PC-9 (cell line): Measurements from ENCODE around the gene FAM174B. TPM values are rescaled to one million over a fixed set of nuclear protein-coding genes. Genes with fewer than 3 reads are reported as not detected.

Experiments used
- BruUV-seq: library from RNA; stranded (reverse); fragments of 400-500 nt; replicated peaks from 2 replicates; lab custom pipeline; 2021; lab: Mats Ljungman, UMichigan
- CTCF ChIA-PET: fragments of 300-600 bp; sonication (Branson Sonifier 250); formaldehyde crosslinking; loops from one replicate; lab custom pipeline; 2022; ENCODE audit warnings: antibody characterized with exemption; lab: Charles Lee
- POLR2A ChIA-PET: fragments of 300-600 bp; sonication (Branson Sonifier 250); formaldehyde crosslinking; loops from one replicate; lab custom pipeline; 2022; ENCODE audit warnings: antibody characterized with exemption; ENCODE audit not compliant: unreplicated experiment; lab: Charles Lee
- DNase-seq, 2 experiments: peaks; one replicate each; pipeline versions ENCODE4 v3.0.0 to v3.0.0-alpha.2; 2015 to 2022; ENCODE audit warnings: mixed read lengths in 1 of 2
- H2AFZ ChIP-seq: fragments of 200-600 bp; sonication (generic); 2 replicates; pipeline ENCODE4 v1.8.1; 2017; ENCODE audit warnings: antibody characterized with exemption
- H3F3A ChIP-seq: fragments of 200-600 bp; sonication (generic); 2 replicates; pipeline ENCODE4 v1.8.1; 2017; ENCODE audit warnings: antibody characterized with exemption, mild to moderate bottlenecking, low read depth; ENCODE audit not compliant: insufficient read depth
- H3K27ac ChIP-seq: fragments of 200-600 bp; sonication (generic); 2 replicates; pipeline ENCODE4 v1.6.1; 2016; ENCODE audit warnings: mixed run types
- H3K27me3 ChIP-seq: fragments of 200-600 bp; sonication (generic); 2 replicates; pipeline ENCODE4 v1.6.1; 2016; ENCODE audit warnings: low read depth, mixed run types; ENCODE audit not compliant: insufficient read depth
- H3K36me3 ChIP-seq: fragments of 200-600 bp; sonication (generic); 2 replicates; pipeline ENCODE4 v1.6.1; 2016; ENCODE audit warnings: low read depth, mixed run types
- H3K4me1 ChIP-seq: fragments of 200-600 bp; sonication (generic); replicated peaks from 2 replicates; pipeline ENCODE4 v1.6.1; 2016; ENCODE audit warnings: mixed run types; ENCODE audit not compliant: insufficient read depth
- H3K4me2 ChIP-seq: fragments of 200-600 bp; sonication (generic); 2 replicates; pipeline ENCODE4 v1.6.1; 2017; ENCODE audit warnings: mixed run types
- H3K4me3 ChIP-seq: fragments of 200-600 bp; sonication (generic); 2 replicates; pipeline ENCODE4 v1.6.1; 2016; ENCODE audit warnings: mixed run types
- H3K79me2 ChIP-seq: fragments of 200-600 bp; sonication (generic); 2 replicates; pipeline ENCODE4 v1.6.1; 2017; ENCODE audit warnings: low read depth, mixed run types
- H3K9me2 ChIP-seq: fragments of 200-600 bp; sonication (generic); 2 replicates; pipeline ENCODE4 v1.8.1; 2017; ENCODE audit warnings: mild to moderate bottlenecking; ENCODE audit not compliant: insufficient read depth
- H3K9me3 ChIP-seq: fragments of 200-600 bp; sonication (generic); 2 replicates; pipeline ENCODE4 v1.8.1; 2016; ENCODE audit warnings: low read depth; ENCODE audit not compliant: insufficient read depth
- H4K20me1 ChIP-seq: fragments of 200-600 bp; sonication (generic); 2 replicates; pipeline ENCODE4 v1.8.1; 2017; ENCODE audit not compliant: insufficient read depth
- EZH2 ChIP-seq: fragments of 200-600 bp; sonication (generic); IDR thresholded peaks from 2 replicates; pipeline ENCODE4 v1.8.0; 2017; ENCODE audit warnings: antibody characterized with exemption, low read depth
- intact Hi-C: fragments of 100-400 bp; cut with micrococcal nuclease; formaldehyde crosslinking; loops from one replicate; pipeline ENCODE4 v1.10.0; 2022; ENCODE audit not compliant: unreplicated experiment
- total RNA-seq: library from RNA; stranded (reverse); gene quantifications from 2 replicates; pipeline ENCODE4 v1.2.3, GENCODE V29; 2021
- TF ChIP-seq, protein P1 (sequence below): fragments of 200-600 bp; sonication (generic); conservative IDR thresholded peaks from 2 replicates; pipeline ENCODE4 v1.6.1; 2017; ENCODE audit warnings: mixed run types, antibody characterized with exemption, mild to moderate bottlenecking, moderate library complexity

FAM174B gene
- total RNA-seq, 1 experiment from 2014 or later: 90.3 TPM

DNA sequence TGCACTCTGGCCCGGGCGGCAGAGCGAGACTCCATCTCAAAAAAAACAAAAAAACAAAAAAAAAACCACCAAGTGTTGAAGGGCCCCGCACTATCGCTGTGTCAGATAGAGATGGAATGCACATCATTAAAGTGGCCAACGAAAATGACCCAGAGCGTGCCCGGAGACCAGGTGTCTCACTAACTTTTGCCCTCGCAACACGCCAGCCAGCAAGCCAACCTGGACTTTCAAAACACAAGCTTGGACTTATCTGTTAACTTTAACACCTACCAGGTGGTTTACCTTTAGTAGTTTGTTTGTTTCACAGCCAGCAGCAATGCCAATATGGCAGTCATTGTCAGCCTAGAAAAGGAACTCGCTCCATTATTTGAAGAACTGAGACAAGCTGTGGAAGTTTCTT, 28.6 kb downstream of the FAM174B start:
- no TSS peak for BruUV-seq
- H3K27ac ChIP-seq: no peak overlapping the region
- H3K27me3 ChIP-seq: no peaks in the 10 kb centered on the region
- H3K36me3 ChIP-seq: peaks cover 25% of the 10 kb centered on the region
- peaks cover 10% of the 10 kb centered on the region for H3K4me1 ChIP-seq
- no peak overlapping the region for H2AFZ ChIP-seq
- TF ChIP-seq, protein P1, sequence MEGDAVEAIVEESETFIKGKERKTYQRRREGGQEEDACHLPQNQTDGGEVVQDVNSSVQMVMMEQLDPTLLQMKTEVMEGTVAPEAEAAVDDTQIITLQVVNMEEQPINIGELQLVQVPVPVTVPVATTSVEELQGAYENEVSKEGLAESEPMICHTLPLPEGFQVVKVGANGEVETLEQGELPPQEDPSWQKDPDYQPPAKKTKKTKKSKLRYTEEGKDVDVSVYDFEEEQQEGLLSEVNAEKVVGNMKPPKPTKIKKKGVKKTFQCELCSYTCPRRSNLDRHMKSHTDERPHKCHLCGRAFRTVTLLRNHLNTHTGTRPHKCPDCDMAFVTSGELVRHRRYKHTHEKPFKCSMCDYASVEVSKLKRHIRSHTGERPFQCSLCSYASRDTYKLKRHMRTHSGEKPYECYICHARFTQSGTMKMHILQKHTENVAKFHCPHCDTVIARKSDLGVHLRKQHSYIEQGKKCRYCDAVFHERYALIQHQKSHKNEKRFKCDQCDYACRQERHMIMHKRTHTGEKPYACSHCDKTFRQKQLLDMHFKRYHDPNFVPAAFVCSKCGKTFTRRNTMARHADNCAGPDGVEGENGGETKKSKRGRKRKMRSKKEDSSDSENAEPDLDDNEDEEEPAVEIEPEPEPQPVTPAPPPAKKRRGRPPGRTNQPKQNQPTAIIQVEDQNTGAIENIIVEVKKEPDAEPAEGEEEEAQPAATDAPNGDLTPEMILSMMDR: no peak
- no peak for TF ChIP-seq EZH2
- H3K4me2 ChIP-seq: no peak overlapping the region
- H3K9me3 ChIP-seq: no peaks in the 10 kb centered on the region
- H3K79me2 ChIP-seq: peaks cover 76% of the 10 kb centered on the region
- H3K9me2 ChIP-seq: no peaks in the 10 kb centered on the region
- H4K20me1 ChIP-seq: no peaks in the 10 kb centered on the region
- intact Hi-C loops: no loop called here
- H3F3A ChIP-seq: peaks cover 16% of the 10 kb centered on the region; the same call in 1 of the 2 replicates
- no peak overlapping the region for H3K4me3 ChIP-seq
- ChIA-PET CTCF (interaction anchor here (0.7 to 0.9 kb wide), 2 partner anchors 88 to 171 kb away, joined by 3 to 5 read pairs; no protein-coding TSS in a partner anchor), POLR2A (no interaction called here)
- no peak for DNase-seq

DNA sequence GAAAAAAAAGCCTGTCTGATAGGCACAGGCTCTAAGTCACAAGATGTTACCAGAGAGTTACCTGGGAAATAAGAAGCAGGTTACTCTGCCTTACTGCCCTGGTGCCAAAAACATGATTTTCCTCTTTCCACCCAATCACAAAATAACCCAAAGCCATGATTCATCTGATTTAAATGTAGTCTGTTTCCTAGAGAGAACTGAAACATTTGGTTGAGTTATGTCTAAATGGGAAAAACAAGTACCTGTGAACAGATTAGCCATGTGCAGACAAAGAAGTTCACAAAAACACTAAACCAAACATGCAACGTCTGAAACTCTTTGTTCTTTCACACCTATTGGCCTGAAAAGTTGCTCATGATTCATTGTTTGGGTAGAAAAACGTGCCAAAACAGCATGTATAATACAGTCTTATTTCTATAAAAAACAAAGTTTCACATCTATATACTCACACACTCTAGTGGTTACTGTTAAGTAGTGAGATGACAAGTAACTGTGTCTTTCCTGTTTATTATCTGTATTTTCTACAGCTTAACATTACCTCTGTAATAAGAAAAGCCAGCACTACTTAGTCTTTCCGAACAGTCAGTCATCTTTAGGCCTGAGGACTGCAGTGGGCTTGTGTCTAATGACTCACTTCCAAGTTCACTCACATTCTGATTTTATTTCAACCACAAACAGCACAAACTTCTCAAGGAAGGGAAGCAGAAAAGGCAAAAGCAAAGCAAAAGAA, 30.2 kb downstream of the FAM174B start:
- DNase-seq: peak in 1 of 2 experiments; percentile 69
- CTCF ChIA-PET: no interaction called here
- peaks cover 18% of the 10 kb centered on the region; the same call in 1 of the 2 replicates for H3F3A ChIP-seq
- H3K36me3 ChIP-seq: peaks cover 25% of the 10 kb centered on the region
- no peaks in the 10 kb centered on the region for H3K27me3 ChIP-seq
- no peak overlapping the region for H2AFZ ChIP-seq
- no peaks in the 10 kb centered on the region for H4K20me1 ChIP-seq
- intact Hi-C loops: loop anchor here (2.0 kb wide), 1 partner anchor 19 kb away; no protein-coding TSS in a partner anchor
- H3K79me2 ChIP-seq: peaks cover 83% of the 10 kb centered on the region
- H3K27ac ChIP-seq: peak overlapping the region; percentile 50
- POLR2A ChIA-PET: no interaction called here
- H3K9me2 ChIP-seq: no peaks in the 10 kb centered on the region
- BruUV-seq: no TSS peak
- no peaks in the 10 kb centered on the region for H3K9me3 ChIP-seq
- no peak overlapping the region for H3K4me3 ChIP-seq
- peak overlapping the region; percentile 24 for H3K4me2 ChIP-seq
- peaks cover 10% of the 10 kb centered on the region for H3K4me1 ChIP-seq
- TF ChIP-seq, protein P1: no peak

DNA sequence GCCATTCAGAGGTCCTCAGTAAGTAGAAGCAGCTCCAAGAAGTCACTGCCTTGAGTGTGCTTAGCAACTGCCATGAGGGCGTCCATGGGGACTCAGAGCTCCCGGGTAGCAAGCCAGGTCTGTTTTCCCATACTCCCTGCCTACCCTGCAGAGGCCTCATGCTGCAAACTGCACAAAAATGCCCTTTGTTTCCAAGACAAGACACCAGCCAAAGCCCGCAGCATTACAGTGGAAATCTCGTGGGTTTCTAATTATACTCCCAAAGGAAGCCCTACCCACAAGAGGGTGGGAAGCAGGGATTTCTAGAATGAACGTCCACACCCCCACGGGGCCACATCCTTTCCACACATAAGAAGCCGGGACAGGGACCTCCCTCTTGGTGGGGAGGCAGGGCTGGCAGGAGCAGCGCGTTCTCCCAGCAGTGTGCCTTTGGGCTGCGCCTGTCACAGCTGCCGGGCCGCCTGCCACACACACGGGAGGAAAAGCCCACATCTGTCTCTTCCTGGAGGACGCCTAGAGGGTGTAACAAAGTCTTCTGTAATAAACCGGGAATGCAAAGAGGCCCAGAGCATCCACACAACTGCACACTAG, 31.1 kb downstream of the FAM174B start:
- Histone ChIP-seq H3K79me2 (peaks cover 77% of the 10 kb centered on the region), H3K4me3 (no peak overlapping the region), H4K20me1 (no peaks in the 10 kb centered on the region), H3K36me3 (peaks cover 16% of the 10 kb centered on the region), H3K9me3 (no peaks in the 10 kb centered on the region), H3K4me1 (peaks cover 10% of the 10 kb centered on the region), H2AFZ (no peak overlapping the region), H3K4me2 (no peak overlapping the region), H3K27me3 (no peaks in the 10 kb centered on the region), H3K9me2 (no peaks in the 10 kb centered on the region), H3K27ac (no peak overlapping the region; the same call in 1 of the 2 replicates), H3F3A (peaks cover 20% of the 10 kb centered on the region; the same call in 1 of the 2 replicates)
- CTCF ChIA-PET: interaction anchor here (0.6 kb wide), 1 partner anchor 657 kb away, joined by 4 read pairs; no protein-coding TSS in a partner anchor
- BruUV-seq: no TSS peak
- TF ChIP-seq, protein P1: no peak
- no peak for TF ChIP-seq EZH2
- intact Hi-C loops: loop anchor here (2.0 kb wide), 1 partner anchor 20 kb away; no protein-coding TSS in a partner anchor
- POLR2A ChIA-PET: no interaction called here
- DNase-seq: no peak
